Measurements from ENCODE around the gene ERICH6. TPM values are rescaled to one million over a fixed set of nuclear protein-coding genes. Genes with fewer than 3 reads are reported as not detected.

ERICH6 gene
- not detected in 2 replicates for total RNA-seq (2014; rRNA removed; shearing (Covaris generic))
- polyA plus RNA-seq (2016; fragmentation: Nextera tagmentation; extraction: Ambion mirVana) = 0.19 and 0.32 TPM in 2 replicates
- long read RNA-seq = 0 reads

DNA sequence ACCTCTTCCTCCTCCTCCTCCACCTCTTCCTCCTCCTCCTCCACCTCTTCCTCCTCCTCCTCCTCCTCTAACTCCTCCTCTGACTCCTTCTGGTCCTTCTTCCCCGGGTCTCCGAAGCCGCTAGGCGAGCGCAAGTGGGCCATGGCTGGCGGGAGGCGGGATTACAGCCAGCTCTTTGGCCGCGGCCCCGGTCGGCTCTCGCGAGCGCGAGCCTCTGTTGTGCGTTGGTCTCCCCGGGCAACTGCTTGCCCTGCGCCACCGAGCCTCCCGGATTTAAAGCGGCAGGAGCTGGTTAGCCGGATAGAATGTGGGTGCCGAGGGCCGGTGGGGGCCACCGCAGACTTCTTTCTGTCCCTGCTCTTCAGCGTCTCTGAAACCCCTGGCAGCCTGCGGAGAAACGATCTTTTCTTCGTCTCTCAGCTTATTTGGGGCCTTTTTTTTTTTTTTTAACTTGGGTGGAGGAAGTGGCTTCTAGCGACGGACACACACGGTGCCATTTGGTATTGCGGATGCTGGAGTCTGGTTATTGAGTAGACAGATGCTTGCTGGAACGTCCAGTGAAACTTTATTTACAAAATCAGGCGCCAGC is at the start of gene ERICH6:
TSS of gene ERICH6 (minus strand) at position 165 of the 589 bp plus-strand sequence. CDS start at position 143, 22 bp downstream.
- Mint-ChIP-seq H3K36me3 (ENCODE audit: low read depth) (peaks cover 4% of the 10 kb centered on the region; the same call in 1 of the 3 replicates), H3K27me3 (ENCODE audit: insufficient read depth, low read depth, poor library complexity) (peaks cover 7% of the 10 kb centered on the region), H3K9me3 (peaks cover 7% of the 10 kb centered on the region; the same call in 2 of the 3 replicates), H3K4me3 (peak within 1 kb of the TSS; percentile 88), H3K27ac (peak within 1 kb of the TSS; percentile 84; the same call in 1 of the 2 replicates), H3K4me1 (0 out of 3 replicates have a peak, but pooled peaks cover 2% of the 10 kb centered on the region)
- Histone ChIP-seq H3F3A (replicated peaks; ENCODE audit: low read depth) (0 out of 2 replicates have a peak, but pooled peaks cover 3% of the 10 kb centered on the region), H3K4me3 (peak within 1 kb of the TSS; percentile 69), H3K4me1 (ENCODE audit: insufficient read depth) (peaks cover 5% of the 10 kb centered on the region; the same call in 1 of the 2 replicates), H3K9me2 (ENCODE audit: insufficient read depth) (no peaks in the 10 kb centered on the region), H3K36me3 (ENCODE audit: insufficient read depth) (no peaks in the 10 kb centered on the region), H3K27me3 (ENCODE audit: insufficient read depth) (no peaks in the 10 kb centered on the region), H3K79me2 (replicated peaks; ENCODE audit: insufficient read depth) (no peaks in the 10 kb centered on the region), H2AFZ (peak within 1 kb of the TSS; percentile 96), H3K27ac (ENCODE audit: low read depth) (no peak within 1 kb of the TSS), H3K4me2 (peak within 1 kb of the TSS; percentile 84), H4K20me1 (replicated peaks; ENCODE audit: insufficient read depth) (no peaks in the 10 kb centered on the region; the same call in 1 of the 2 replicates)
- peak; percentile 80 for TF ChIP-seq POLR2AphosphoS5 (IDR thresholded peaks at IDR 0.05; ENCODE audit: low read depth)
- TF ChIP-seq, protein P1, sequence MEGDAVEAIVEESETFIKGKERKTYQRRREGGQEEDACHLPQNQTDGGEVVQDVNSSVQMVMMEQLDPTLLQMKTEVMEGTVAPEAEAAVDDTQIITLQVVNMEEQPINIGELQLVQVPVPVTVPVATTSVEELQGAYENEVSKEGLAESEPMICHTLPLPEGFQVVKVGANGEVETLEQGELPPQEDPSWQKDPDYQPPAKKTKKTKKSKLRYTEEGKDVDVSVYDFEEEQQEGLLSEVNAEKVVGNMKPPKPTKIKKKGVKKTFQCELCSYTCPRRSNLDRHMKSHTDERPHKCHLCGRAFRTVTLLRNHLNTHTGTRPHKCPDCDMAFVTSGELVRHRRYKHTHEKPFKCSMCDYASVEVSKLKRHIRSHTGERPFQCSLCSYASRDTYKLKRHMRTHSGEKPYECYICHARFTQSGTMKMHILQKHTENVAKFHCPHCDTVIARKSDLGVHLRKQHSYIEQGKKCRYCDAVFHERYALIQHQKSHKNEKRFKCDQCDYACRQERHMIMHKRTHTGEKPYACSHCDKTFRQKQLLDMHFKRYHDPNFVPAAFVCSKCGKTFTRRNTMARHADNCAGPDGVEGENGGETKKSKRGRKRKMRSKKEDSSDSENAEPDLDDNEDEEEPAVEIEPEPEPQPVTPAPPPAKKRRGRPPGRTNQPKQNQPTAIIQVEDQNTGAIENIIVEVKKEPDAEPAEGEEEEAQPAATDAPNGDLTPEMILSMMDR (conservative IDR thresholded peaks at IDR 0.05; ENCODE audit: low read depth in 2 of 2) = 0 out of 4 replicates have a peak, but pooled peaks of 1 of the 2 experiments have one; percentile 6
- TF ChIP-seq EZH2 (IDR thresholded peaks at IDR 0.05; ENCODE audit: low read depth, unreplicated experiment) = no peak
- TF ChIP-seq NANOG (IDR thresholded peaks at IDR 0.05; ENCODE audit: borderline replicate concordance) = no peak
- TF ChIP-seq JUNB (IDR thresholded peaks at IDR 0.05; ENCODE audit: unreplicated experiment) = no peak
- TF ChIP-seq, protein P2, sequence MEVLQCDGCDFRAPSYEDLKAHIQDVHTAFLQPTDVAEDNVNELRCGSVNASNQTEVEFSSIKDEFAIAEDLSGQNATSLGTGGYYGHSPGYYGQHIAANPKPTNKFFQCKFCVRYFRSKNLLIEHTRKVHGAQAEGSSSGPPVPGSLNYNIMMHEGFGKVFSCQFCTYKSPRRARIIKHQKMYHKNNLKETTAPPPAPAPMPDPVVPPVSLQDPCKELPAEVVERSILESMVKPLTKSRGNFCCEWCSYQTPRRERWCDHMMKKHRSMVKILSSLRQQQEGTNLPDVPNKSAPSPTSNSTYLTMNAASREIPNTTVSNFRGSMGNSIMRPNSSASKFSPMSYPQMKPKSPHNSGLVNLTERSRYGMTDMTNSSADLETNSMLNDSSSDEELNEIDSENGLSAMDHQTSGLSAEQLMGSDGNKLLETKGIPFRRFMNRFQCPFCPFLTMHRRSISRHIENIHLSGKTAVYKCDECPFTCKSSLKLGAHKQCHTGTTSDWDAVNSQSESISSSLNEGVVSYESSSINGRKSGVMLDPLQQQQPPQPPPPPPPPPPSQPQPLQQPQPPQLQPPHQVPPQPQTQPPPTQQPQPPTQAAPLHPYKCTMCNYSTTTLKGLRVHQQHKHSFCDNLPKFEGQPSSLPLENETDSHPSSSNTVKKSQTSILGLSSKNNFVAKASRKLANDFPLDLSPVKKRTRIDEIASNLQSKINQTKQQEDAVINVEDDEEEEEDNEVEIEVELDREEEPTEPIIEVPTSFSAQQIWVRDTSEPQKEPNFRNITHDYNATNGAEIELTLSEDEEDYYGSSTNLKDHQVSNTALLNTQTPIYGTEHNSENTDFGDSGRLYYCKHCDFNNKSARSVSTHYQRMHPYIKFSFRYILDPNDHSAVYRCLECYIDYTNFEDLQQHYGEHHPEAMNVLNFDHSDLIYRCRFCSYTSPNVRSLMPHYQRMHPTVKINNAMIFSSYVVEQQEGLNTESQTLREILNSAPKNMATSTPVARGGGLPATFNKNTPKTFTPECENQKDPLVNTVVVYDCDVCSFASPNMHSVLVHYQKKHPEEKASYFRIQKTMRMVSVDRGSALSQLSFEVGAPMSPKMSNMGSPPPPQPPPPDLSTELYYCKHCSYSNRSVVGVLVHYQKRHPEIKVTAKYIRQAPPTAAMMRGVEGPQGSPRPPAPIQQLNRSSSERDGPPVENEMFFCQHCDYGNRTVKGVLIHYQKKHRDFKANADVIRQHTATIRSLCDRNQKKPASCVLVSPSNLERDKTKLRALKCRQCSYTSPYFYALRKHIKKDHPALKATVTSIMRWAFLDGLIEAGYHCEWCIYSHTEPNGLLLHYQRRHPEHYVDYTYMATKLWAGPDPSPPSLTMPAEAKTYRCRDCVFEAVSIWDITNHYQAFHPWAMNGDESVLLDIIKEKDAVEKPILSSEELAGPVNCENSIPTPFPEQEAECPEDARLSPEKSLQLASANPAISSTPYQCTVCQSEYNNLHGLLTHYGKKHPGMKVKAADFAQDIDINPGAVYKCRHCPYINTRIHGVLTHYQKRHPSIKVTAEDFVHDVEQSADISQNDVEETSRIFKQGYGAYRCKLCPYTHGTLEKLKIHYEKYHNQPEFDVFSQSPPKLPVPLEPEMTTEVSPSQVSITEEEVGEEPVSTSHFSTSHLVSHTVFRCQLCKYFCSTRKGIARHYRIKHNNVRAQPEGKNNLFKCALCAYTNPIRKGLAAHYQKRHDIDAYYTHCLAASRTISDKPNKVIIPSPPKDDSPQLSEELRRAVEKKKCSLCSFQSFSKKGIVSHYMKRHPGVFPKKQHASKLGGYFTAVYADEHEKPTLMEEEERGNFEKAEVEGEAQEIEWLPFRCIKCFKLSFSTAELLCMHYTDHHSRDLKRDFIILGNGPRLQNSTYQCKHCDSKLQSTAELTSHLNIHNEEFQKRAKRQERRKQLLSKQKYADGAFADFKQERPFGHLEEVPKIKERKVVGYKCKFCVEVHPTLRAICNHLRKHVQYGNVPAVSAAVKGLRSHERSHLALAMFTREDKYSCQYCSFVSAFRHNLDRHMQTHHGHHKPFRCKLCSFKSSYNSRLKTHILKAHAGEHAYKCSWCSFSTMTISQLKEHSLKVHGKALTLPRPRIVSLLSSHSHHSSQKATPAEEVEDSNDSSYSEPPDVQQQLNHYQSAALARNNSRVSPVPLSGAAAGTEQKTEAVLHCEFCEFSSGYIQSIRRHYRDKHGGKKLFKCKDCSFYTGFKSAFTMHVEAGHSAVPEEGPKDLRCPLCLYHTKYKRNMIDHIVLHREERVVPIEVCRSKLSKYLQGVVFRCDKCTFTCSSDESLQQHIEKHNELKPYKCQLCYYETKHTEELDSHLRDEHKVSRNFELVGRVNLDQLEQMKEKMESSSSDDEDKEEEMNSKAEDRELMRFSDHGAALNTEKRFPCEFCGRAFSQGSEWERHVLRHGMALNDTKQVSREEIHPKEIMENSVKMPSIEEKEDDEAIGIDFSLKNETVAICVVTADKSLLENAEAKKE (CRISPR knock-in tag; IDR thresholded peaks at IDR 0.05) = no peak
- TF ChIP-seq CREB1 (CRISPR knock-in tag; IDR thresholded peaks at IDR 0.05; ENCODE audit: low read depth) = no peak
- TF ChIP-seq ZNF331 (CRISPR knock-in tag; IDR thresholded peaks at IDR 0.05; ENCODE audit: low read depth) = no peak
- no peak for TF ChIP-seq ZNF114 (CRISPR knock-in tag; IDR thresholded peaks at IDR 0.05)
- TF ChIP-seq, protein P3, sequence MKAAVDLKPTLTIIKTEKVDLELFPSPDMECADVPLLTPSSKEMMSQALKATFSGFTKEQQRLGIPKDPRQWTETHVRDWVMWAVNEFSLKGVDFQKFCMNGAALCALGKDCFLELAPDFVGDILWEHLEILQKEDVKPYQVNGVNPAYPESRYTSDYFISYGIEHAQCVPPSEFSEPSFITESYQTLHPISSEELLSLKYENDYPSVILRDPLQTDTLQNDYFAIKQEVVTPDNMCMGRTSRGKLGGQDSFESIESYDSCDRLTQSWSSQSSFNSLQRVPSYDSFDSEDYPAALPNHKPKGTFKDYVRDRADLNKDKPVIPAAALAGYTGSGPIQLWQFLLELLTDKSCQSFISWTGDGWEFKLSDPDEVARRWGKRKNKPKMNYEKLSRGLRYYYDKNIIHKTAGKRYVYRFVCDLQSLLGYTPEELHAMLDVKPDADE (IDR thresholded peaks at IDR 0.05) = no peak
- TF ChIP-seq STAT1 (IDR thresholded peaks at IDR 0.05; ENCODE audit: unreplicated experiment) = no peak
- TF ChIP-seq, protein P4, sequence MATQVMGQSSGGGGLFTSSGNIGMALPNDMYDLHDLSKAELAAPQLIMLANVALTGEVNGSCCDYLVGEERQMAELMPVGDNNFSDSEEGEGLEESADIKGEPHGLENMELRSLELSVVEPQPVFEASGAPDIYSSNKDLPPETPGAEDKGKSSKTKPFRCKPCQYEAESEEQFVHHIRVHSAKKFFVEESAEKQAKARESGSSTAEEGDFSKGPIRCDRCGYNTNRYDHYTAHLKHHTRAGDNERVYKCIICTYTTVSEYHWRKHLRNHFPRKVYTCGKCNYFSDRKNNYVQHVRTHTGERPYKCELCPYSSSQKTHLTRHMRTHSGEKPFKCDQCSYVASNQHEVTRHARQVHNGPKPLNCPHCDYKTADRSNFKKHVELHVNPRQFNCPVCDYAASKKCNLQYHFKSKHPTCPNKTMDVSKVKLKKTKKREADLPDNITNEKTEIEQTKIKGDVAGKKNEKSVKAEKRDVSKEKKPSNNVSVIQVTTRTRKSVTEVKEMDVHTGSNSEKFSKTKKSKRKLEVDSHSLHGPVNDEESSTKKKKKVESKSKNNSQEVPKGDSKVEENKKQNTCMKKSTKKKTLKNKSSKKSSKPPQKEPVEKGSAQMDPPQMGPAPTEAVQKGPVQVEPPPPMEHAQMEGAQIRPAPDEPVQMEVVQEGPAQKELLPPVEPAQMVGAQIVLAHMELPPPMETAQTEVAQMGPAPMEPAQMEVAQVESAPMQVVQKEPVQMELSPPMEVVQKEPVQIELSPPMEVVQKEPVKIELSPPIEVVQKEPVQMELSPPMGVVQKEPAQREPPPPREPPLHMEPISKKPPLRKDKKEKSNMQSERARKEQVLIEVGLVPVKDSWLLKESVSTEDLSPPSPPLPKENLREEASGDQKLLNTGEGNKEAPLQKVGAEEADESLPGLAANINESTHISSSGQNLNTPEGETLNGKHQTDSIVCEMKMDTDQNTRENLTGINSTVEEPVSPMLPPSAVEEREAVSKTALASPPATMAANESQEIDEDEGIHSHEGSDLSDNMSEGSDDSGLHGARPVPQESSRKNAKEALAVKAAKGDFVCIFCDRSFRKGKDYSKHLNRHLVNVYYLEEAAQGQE (IDR thresholded peaks at IDR 0.05; ENCODE audit: unreplicated experiment) = no peak
- no peak for TF ChIP-seq EZH2phosphoT487 (IDR thresholded peaks at IDR 0.05; ENCODE audit: unreplicated experiment)
- DNase-seq (ENCODE audit: low spot score) = peak; percentile 97
- peak; percentile 99 for ATAC-seq
